Stomach (tissue), 4 donors: ENCODE measurements around the gene NHSL1.

Experiments used
- CTCF ChIP-seq, 7 experiments: fragments of 450-650 bp in 4 of 7; fragments of 200-600 bp in 3 of 7; sonication (generic) in 3 of 7; IDR thresholded peaks; one replicate each; pipeline ENCODE4 v1.5.1; 2016 to 2019; ENCODE audit warnings: antibody characterized with exemption in 7 of 7, control low read depth in 2 of 7, mild to moderate bottlenecking in 1 of 7
- EP300 ChIP-seq: sonication (generic); formaldehyde crosslinking; IDR thresholded peaks from one replicate; pipeline ENCODE4 v1.6.1; 2017; ENCODE audit warnings: antibody characterized with exemption
- POLR2A ChIP-seq, 4 donors: fragments of 450-650 bp; IDR thresholded peaks; one replicate each; pipeline ENCODE4 v1.6.1; 2016; ENCODE audit warnings: antibody characterized with exemption in 4 of 4, control low read depth in 2 of 4, mild to moderate bottlenecking in 1 of 4, moderate library complexity in 1 of 4
- POLR2AphosphoS5 ChIP-seq, 3 donors: sonication (generic); formaldehyde crosslinking; IDR thresholded peaks; one replicate each; pipeline ENCODE4 v1.6.1; 2016; ENCODE audit warnings: antibody characterized with exemption in 3 of 3

- TF ChIP-seq CTCF (IDR thresholded peaks at IDR 0.05) (no peak), POLR2A (IDR thresholded peaks at IDR 0.05) (no peak), EP300 (no peak), POLR2AphosphoS5 (IDR thresholded peaks at IDR 0.05) (no peak)
These were observed 64.4 kb downstream of the NHSL1 start for GRCh38 chr6:138434925-138435324.
